H9 (cell line): ENCODE results near the gene PTPRN2. TPM values are rescaled to one million over a fixed set of nuclear protein-coding genes. Genes with fewer than 3 reads are reported as not detected.

Experiments used
- DNase-seq: peaks from one replicate; pipeline ENCODE4 v3.0.0-alpha.2; 2017
- H2AFZ ChIP-seq: one replicate; pipeline ENCODE4 v1.6.1; 2013; ENCODE audit warnings: mild to moderate bottlenecking, low read length, control low read depth, moderate library complexity
- H2AK5ac ChIP-seq: 2 replicates; pipeline ENCODE4 v1.6.1; 2013; ENCODE audit warnings: low read length, control low read depth, mixed read lengths; ENCODE audit not compliant: insufficient read length
- H2BK120ac ChIP-seq: one replicate; pipeline ENCODE4 v1.6.1; 2013; ENCODE audit warnings: low read depth, mild to moderate bottlenecking, low read length, control low read depth, inconsistent platforms; ENCODE audit not compliant: poor library complexity, severe bottlenecking
- H2BK12ac ChIP-seq: 2 replicates; pipeline ENCODE4 v1.6.1; 2013; ENCODE audit warnings: low read length, control low read depth, mixed read lengths, low read depth; ENCODE audit not compliant: insufficient read length
- H2BK15ac ChIP-seq: 2 replicates; pipeline ENCODE4 v1.6.1; 2013; ENCODE audit warnings: low read depth, low read length, control low read depth
- H2BK20ac ChIP-seq: one replicate; pipeline ENCODE4 v1.6.1; 2013; ENCODE audit warnings: low read depth, mild to moderate bottlenecking, low read length, control low read depth, inconsistent platforms; ENCODE audit not compliant: poor library complexity, severe bottlenecking
- H2BK5ac ChIP-seq: 2 replicates; pipeline ENCODE4 v1.6.1; 2013; ENCODE audit warnings: low read length, control low read depth, mixed read lengths; ENCODE audit not compliant: insufficient read length
- H3K14ac ChIP-seq: 2 replicates; pipeline ENCODE4 v1.6.1; 2013; ENCODE audit warnings: low read length, control low read depth; ENCODE audit not compliant: insufficient read depth
- H3K18ac ChIP-seq: 2 replicates; pipeline ENCODE4 v1.6.1; 2013; ENCODE audit warnings: low read depth, mild to moderate bottlenecking, mixed read lengths, low read length, control low read depth; ENCODE audit not compliant: insufficient read length
- H3K23ac ChIP-seq: 2 replicates; pipeline ENCODE4 v1.6.1; 2013; ENCODE audit warnings: low read length, control low read depth, mixed read lengths, low read depth; ENCODE audit not compliant: insufficient read length
- H3K23me2 ChIP-seq: 2 replicates; pipeline ENCODE4 v1.6.1; 2013; ENCODE audit warnings: low read depth, mild to moderate bottlenecking, mixed read lengths, low read length, control low read depth; ENCODE audit not compliant: insufficient read length, poor library complexity, severe bottlenecking
- H3K27ac ChIP-seq: 2 replicates; pipeline ENCODE4 v1.5.1; 2013; ENCODE audit warnings: low read length, control low read depth, mixed read lengths, low read depth; ENCODE audit not compliant: insufficient read length
- H3K27me3 ChIP-seq: 2 replicates; pipeline ENCODE4 v1.6.1; 2013; ENCODE audit warnings: low read length, control low read depth, inconsistent platforms; ENCODE audit not compliant: insufficient read depth
- H3K4ac ChIP-seq: 2 replicates; pipeline ENCODE4 v1.6.1; 2013; ENCODE audit warnings: low read depth, mild to moderate bottlenecking, control low read depth, inconsistent platforms, low read length, moderate library complexity
- H3K4me1 ChIP-seq: 2 replicates; pipeline ENCODE4 v1.6.1; 2013; ENCODE audit warnings: low read length, control low read depth, inconsistent platforms; ENCODE audit not compliant: insufficient read depth
- H3K4me2 ChIP-seq: 2 replicates; pipeline ENCODE4 v1.6.1; 2013; ENCODE audit warnings: low read length, control low read depth, mixed read lengths; ENCODE audit not compliant: insufficient read length, insufficient read depth
- H3K56ac ChIP-seq: 2 replicates; pipeline ENCODE4 v1.6.1; 2013; ENCODE audit warnings: low read depth, mild to moderate bottlenecking, mixed read lengths, low read length, control low read depth; ENCODE audit not compliant: insufficient read length
- H3K79me1 ChIP-seq: 2 replicates; pipeline ENCODE4 v1.6.1; 2013; ENCODE audit warnings: low read depth, mild to moderate bottlenecking, moderate library complexity, low read length, control low read depth, inconsistent platforms; ENCODE audit not compliant: insufficient read depth, poor library complexity, severe bottlenecking
- H3K79me2 ChIP-seq: 2 replicates; pipeline ENCODE4 v1.6.1; 2013; ENCODE audit warnings: low read length, control low read depth, inconsistent platforms; ENCODE audit not compliant: insufficient read depth
- H3K9ac ChIP-seq: 2 replicates; pipeline ENCODE4 v1.6.1; 2013; ENCODE audit warnings: low read length, control low read depth, mixed read lengths; ENCODE audit not compliant: insufficient read length; ENCODE audit errors: extremely low read depth
- H3K9me3 ChIP-seq: one replicate; pipeline ENCODE4 v1.6.1; 2013; ENCODE audit warnings: low read depth, low read length, inconsistent platforms; ENCODE audit not compliant: control insufficient read depth
- H3T11ph ChIP-seq: one replicate; pipeline ENCODE4 v1.6.1; 2013; ENCODE audit warnings: mild to moderate bottlenecking, low read length, control low read depth, inconsistent platforms
- H4K20me1 ChIP-seq: one replicate; pipeline ENCODE4 v1.6.1; 2013; ENCODE audit not compliant: control insufficient read depth, insufficient read length, insufficient read depth
- H4K5ac ChIP-seq: 2 replicates; pipeline ENCODE4 v1.6.1; 2013; ENCODE audit warnings: low read depth, mild to moderate bottlenecking, mixed read lengths, low read length, control low read depth; ENCODE audit not compliant: insufficient read length
- H4K8ac ChIP-seq: replicated peaks from 2 replicates; pipeline ENCODE4 v1.6.1; 2013; ENCODE audit warnings: low read length, control low read depth, mixed read lengths, low read depth; ENCODE audit not compliant: insufficient read length
- H4K91ac ChIP-seq: 2 replicates; pipeline ENCODE4 v1.6.1; 2013; ENCODE audit warnings: low read depth, mild to moderate bottlenecking, moderate library complexity, mixed read lengths, low read length, control low read depth; ENCODE audit not compliant: insufficient read length
- H3K27ac Mint-ChIP-seq, 3 experiments: 2 replicates in 2 of 3; 3 replicates in 1 of 3; pipeline ENCODE4 v1.8.0; 2020 to 2021; ENCODE audit warnings: mixed read lengths in 3 of 3, mild to moderate bottlenecking in 1 of 3, moderate library complexity in 1 of 3
- H3K27me3 Mint-ChIP-seq: 2 replicates; pipeline ENCODE4 v1.8.0; 2021; ENCODE audit warnings: low read depth, mild to moderate bottlenecking, moderate library complexity, mixed read lengths
- H3K36me3 Mint-ChIP-seq, 3 experiments: 2 replicates in 2 of 3; 3 replicates in 1 of 3; pipeline ENCODE4 v1.8.0; 2020 to 2021; ENCODE audit warnings: low read depth in 3 of 3, mixed read lengths in 3 of 3; ENCODE audit not compliant: insufficient read depth in 1 of 3
- H3K4me1 Mint-ChIP-seq, 2 experiments: 2 replicates each; pipeline ENCODE4 v1.8.0; 2020; ENCODE audit warnings: mixed read lengths in 2 of 2
- H3K4me3 Mint-ChIP-seq, 2 experiments: 2 replicates in 1 of 2; 3 replicates in 1 of 2; pipeline ENCODE4 v1.8.0; 2020 to 2021; ENCODE audit warnings: mild to moderate bottlenecking in 2 of 2, mixed read lengths in 2 of 2, moderate library complexity in 1 of 2
- H3K9me3 Mint-ChIP-seq, 2 experiments: 2 replicates in 1 of 2; 3 replicates in 1 of 2; pipeline ENCODE4 v1.8.0; 2020; ENCODE audit warnings: mild to moderate bottlenecking in 2 of 2, mixed read lengths in 2 of 2, moderate library complexity in 1 of 2
- CTCF ChIP-seq: fragments of 200-600 bp; sonication (generic); conservative IDR thresholded peaks from 3 replicates; pipeline ENCODE4 v1.8.0; 2021; ENCODE audit warnings: antibody characterized with exemption, mild to moderate bottlenecking
- WGBS: extraction: QIAGEN DNeasy Blood & Tissue Kit; methylation state at CpG from one replicate; pipeline ENCODE4 v1.1.7; 2013; ENCODE audit warnings: missing lambda C conversion rate, low lambda C conversion rate, mixed read lengths; ENCODE audit not compliant: insufficient read length; ENCODE audit errors: extremely low coverage; 5-methylcytosine and 5-hydroxymethylcytosine counted together
- total RNA-seq: library from RNA; stranded (reverse); gene quantifications from 2 replicates; pipeline ENCODE4 v1.2.1, GENCODE V29; 2021

Gene PTPRN2
- total RNA-seq, 1 experiment from 2014 or later, result 5.2 TPM

- WGBS, result no CpG with 5 or more reads among the region's 18 CpGs
- Mint-ChIP-seq H3K9me3 (no peaks in the 10 kb centered on the region), H3K4me3 (no peak overlapping the region), H3K36me3 (no peaks in the 10 kb centered on the region), H3K27me3 (peaks cover 10% of the 10 kb centered on the region), H3K27ac (0 out of 7 replicates have a peak overlapping the region, but pooled peaks of 1 of the 3 experiments have one; percentile 68), H3K4me1 (peaks cover 0 to 8% of the 10 kb centered on the region in 2 experiments; a peak in 2 of 4 replicates)
- Histone ChIP-seq H3K14ac (no peak overlapping the region), H2BK5ac (no peak overlapping the region), H2BK15ac (no peak overlapping the region), H3K79me2 (no peaks in the 10 kb centered on the region), H3K79me1 (no peaks in the 10 kb centered on the region), H2AFZ (no peak overlapping the region), H3K9ac (no peak overlapping the region), H4K5ac (no peak overlapping the region), H2AK5ac (no peak overlapping the region), H3K27ac (no peak overlapping the region), H4K91ac (no peak overlapping the region), H3K9me3 (no peaks in the 10 kb centered on the region), H4K20me1 (no peaks in the 10 kb centered on the region), H3K56ac (no peak overlapping the region), H2BK20ac (no peak overlapping the region), H3K18ac (no peak overlapping the region), H3T11ph (no peak overlapping the region), H3K4me1 (no peaks in the 10 kb centered on the region), H3K27me3 (no peaks in the 10 kb centered on the region), H3K4ac (no peak overlapping the region), H2BK12ac (no peak overlapping the region), H4K8ac (no peak overlapping the region), H2BK120ac (no peak overlapping the region), H3K23ac (no peak overlapping the region), H3K4me2 (no peak overlapping the region), H3K23me2 (no peaks in the 10 kb centered on the region)
- no peak for DNase-seq
- no peak for TF ChIP-seq CTCF
Measured at GRCh38 chr7:157752832-157753291, 834.8 kb downstream of the PTPRN2 start.
